ENCODE results near the gene TH. TPM values are rescaled to one million over a fixed set of nuclear protein-coding genes. Genes with fewer than 3 reads are reported as not detected.

Gene TH
- total and polyA plus RNA-seq, 2 experiments from 2014 or later = 0.34 TPM; not detected in 1

GRCh38 chr11:2159536-2160413 lies 11.8 kb downstream of the TH start:
- H2AFZ ChIP-seq = no peak overlapping the region
- no peaks in the 10 kb centered on the region for H4K20me1 ChIP-seq (replicated peaks; ENCODE audit: insufficient read depth)
- H3K4me2 ChIP-seq = no peak overlapping the region
- H3K27ac ChIP-seq (ENCODE audit: low read depth) = no peak overlapping the region
- no peaks in the 10 kb centered on the region for H3K4me1 ChIP-seq (ENCODE audit: insufficient read depth)
- Mint-ChIP-seq H3K27ac (no peak overlapping the region), H3K27me3 (ENCODE audit: insufficient read depth, low read depth, poor library complexity) (peaks cover 4% of the 10 kb centered on the region), H3K4me3 (no peak overlapping the region), H3K4me1 (no peaks in the 10 kb centered on the region), H3K36me3 (ENCODE audit: low read depth) (no peaks in the 10 kb centered on the region), H3K9me3 (no peaks in the 10 kb centered on the region)
- no peaks in the 10 kb centered on the region for H3K36me3 ChIP-seq (ENCODE audit: insufficient read depth)
- ATAC-seq (no peak), DNase-seq (ENCODE audit: low spot score) (no peak)
- no peaks in the 10 kb centered on the region for H3K27me3 ChIP-seq (ENCODE audit: insufficient read depth)
- TF ChIP-seq REST (IDR thresholded peaks at IDR 0.05; ENCODE audit: unreplicated experiment) = no peak
- no peak for TF ChIP-seq JUNB (IDR thresholded peaks at IDR 0.05; ENCODE audit: unreplicated experiment)
- TF ChIP-seq POLR2AphosphoS5 (IDR thresholded peaks at IDR 0.05; ENCODE audit: low read depth) = no peak
- no peak for TF ChIP-seq CREB1 (CRISPR knock-in tag; IDR thresholded peaks at IDR 0.05; ENCODE audit: low read depth)
- no peaks in the 10 kb centered on the region for H3F3A ChIP-seq (replicated peaks; ENCODE audit: low read depth)
- H3K4me3 ChIP-seq = no peak overlapping the region
- H3K79me2 ChIP-seq (replicated peaks; ENCODE audit: insufficient read depth) = no peaks in the 10 kb centered on the region
- H3K9me2 ChIP-seq (ENCODE audit: insufficient read depth) = no peaks in the 10 kb centered on the region

DNA sequence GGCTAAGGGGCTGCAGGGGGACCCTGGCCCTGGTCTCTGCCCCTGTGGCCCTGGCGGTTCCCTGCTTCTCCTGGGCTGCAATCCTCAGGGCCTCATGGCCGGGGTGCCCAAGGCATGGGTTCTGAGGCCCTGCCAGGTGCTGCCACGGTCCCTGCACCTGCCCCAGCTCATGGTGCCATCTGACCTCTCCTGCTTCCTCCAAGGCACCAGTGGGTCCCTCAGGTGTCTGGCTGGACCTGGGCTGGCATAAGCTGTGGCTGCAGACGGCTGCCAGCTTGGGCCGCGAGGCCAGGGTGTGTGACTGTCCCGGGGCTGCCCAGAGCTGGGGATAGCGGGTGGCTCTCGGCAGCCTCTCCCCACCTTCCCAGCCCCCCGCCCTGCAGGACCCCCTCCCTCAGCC lies 12.6 kb downstream of the TH start:
- no peak for DNase-seq (ENCODE audit: low spot score)
- Mint-ChIP-seq H3K4me1 (no peaks in the 10 kb centered on the region), H3K27ac (no peak overlapping the region), H3K36me3 (ENCODE audit: low read depth) (no peaks in the 10 kb centered on the region), H3K9me3 (no peaks in the 10 kb centered on the region), H3K27me3 (ENCODE audit: insufficient read depth, low read depth, poor library complexity) (peaks cover 4% of the 10 kb centered on the region), H3K4me3 (no peak overlapping the region)
- H3K9me2 ChIP-seq (ENCODE audit: insufficient read depth) = no peaks in the 10 kb centered on the region
- H3K4me3 ChIP-seq = no peak overlapping the region
- H3K27me3 ChIP-seq (ENCODE audit: insufficient read depth) = no peaks in the 10 kb centered on the region
- no peak overlapping the region for H2AFZ ChIP-seq
- no peaks in the 10 kb centered on the region for H3K36me3 ChIP-seq (ENCODE audit: insufficient read depth)
- ATAC-seq = no peak
- H3K4me2 ChIP-seq = no peak overlapping the region
- no peaks in the 10 kb centered on the region for H3K4me1 ChIP-seq (ENCODE audit: insufficient read depth)
- no peaks in the 10 kb centered on the region for H3F3A ChIP-seq (replicated peaks; ENCODE audit: low read depth)
- no peak overlapping the region for H3K27ac ChIP-seq (ENCODE audit: low read depth)
- H4K20me1 ChIP-seq (replicated peaks; ENCODE audit: insufficient read depth) = no peaks in the 10 kb centered on the region
- no peaks in the 10 kb centered on the region for H3K79me2 ChIP-seq (replicated peaks; ENCODE audit: insufficient read depth)
- TF ChIP-seq NANOG (IDR thresholded peaks at IDR 0.05; ENCODE audit: borderline replicate concordance) = no peak
- no peak for TF ChIP-seq EZH2 (IDR thresholded peaks at IDR 0.05; ENCODE audit: low read depth, unreplicated experiment)
- no peak for TF ChIP-seq CTCF (conservative IDR thresholded peaks at IDR 0.05; ENCODE audit: low read depth in 2 of 2)
- TF ChIP-seq ZNF331 (CRISPR knock-in tag; IDR thresholded peaks at IDR 0.05; ENCODE audit: low read depth) = no peak
- TF ChIP-seq CREB1 (CRISPR knock-in tag; IDR thresholded peaks at IDR 0.05; ENCODE audit: low read depth) = no peak
- TF ChIP-seq, protein P1, sequence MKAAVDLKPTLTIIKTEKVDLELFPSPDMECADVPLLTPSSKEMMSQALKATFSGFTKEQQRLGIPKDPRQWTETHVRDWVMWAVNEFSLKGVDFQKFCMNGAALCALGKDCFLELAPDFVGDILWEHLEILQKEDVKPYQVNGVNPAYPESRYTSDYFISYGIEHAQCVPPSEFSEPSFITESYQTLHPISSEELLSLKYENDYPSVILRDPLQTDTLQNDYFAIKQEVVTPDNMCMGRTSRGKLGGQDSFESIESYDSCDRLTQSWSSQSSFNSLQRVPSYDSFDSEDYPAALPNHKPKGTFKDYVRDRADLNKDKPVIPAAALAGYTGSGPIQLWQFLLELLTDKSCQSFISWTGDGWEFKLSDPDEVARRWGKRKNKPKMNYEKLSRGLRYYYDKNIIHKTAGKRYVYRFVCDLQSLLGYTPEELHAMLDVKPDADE (IDR thresholded peaks at IDR 0.05) = no peak
- TF ChIP-seq EZH2phosphoT487 (IDR thresholded peaks at IDR 0.05; ENCODE audit: unreplicated experiment) = no peak
- TF ChIP-seq JUNB (IDR thresholded peaks at IDR 0.05; ENCODE audit: unreplicated experiment) = no peak
- TF ChIP-seq ZNF114 (CRISPR knock-in tag; IDR thresholded peaks at IDR 0.05) = no peak

Data from GM23338 (cell line).